NCI-H748 (cell line): ENCODE results near the gene BACH2.

Experiments
- DNase-seq: peaks from one replicate; lab custom pipeline; 2025; ENCODE audit not compliant: unreplicated experiment; lab: John Stamatoyannopoulos, UW

The BACH2 gene

DNA sequence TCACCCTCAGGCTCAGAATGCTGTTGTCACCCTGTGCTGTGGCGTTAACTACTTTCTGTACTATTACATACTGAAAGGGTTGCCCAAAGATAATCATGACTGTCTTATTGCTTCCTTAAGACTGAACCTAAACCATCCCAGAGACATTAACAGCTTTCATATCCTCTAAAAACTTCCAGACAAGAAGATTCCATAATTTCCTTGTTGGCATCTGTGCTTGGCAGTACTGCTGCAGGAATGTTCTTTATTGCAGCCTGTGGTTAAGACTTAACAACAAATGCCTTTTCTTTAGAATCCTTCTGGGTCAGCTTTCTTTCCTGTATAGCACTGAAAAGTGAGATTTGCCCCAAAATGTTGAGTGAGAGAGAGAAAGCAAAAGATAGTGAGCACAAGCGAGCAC lies 292.7 kb downstream of the BACH2 start:
- DNase-seq = no peak

- DNase-seq = no peak
Observed at GRCh38 chr6:90003069-90003795, 293.4 kb downstream of the BACH2 start.

GRCh38 chr6:90000864-90001731 lies 295.5 kb downstream of the BACH2 start:
- no peak for DNase-seq

GRCh38 chr6:89999945-90000825 lies 296.5 kb downstream of the BACH2 start:
- DNase-seq = no peak

GRCh38 chr6:89999154-89999553 lies 297.5 kb downstream of the BACH2 start:
- DNase-seq = peak; percentile 98

- DNase-seq = no peak
Observed at GRCh38 chr6:89997456-89998445, 298.9 kb downstream of the BACH2 start.

GRCh38 chr6:89993411-89993810 lies 303.2 kb downstream of the BACH2 start:
- DNase-seq = no peak

DNA sequence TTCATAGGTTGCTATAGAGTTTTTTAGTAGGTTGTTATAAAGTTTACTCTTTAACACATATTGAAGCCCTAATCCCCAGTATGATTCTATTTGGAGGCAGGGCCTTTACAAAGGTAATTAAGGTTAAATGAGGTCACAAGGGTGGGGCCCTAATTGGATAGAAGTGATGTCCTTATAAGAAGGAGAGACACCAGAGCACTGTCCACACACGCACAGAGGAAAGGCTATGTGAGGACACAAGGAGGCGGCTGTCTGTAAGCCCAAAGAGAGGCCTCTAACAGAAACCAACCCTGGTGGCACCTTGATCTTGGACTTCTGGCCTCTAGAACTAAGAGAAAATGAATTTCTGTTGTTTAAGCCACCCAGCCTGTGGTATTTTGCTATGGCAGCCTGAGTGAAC lies 303.8 kb downstream of the BACH2 start:
- DNase-seq = no peak

DNA sequence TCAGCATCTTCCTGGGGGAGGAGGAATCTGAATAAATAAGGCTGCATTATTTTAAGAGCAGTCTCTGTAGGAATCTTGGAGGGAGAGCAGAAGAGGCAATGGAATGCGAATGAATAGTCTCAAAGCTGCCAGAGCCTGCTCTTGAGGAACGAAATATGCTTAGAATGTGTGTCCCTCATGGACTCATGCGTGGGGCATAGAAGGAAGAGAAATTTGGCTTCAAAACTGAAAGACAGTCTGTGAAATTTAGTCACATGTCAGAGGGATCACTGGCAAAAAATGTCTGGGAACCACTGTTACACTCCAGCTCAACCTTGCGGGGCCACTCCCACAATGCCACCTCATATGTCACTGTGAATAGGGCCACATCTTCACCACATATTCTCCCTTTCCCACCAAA lies 306.9 kb downstream of the BACH2 start:
- no peak for DNase-seq

DNA sequence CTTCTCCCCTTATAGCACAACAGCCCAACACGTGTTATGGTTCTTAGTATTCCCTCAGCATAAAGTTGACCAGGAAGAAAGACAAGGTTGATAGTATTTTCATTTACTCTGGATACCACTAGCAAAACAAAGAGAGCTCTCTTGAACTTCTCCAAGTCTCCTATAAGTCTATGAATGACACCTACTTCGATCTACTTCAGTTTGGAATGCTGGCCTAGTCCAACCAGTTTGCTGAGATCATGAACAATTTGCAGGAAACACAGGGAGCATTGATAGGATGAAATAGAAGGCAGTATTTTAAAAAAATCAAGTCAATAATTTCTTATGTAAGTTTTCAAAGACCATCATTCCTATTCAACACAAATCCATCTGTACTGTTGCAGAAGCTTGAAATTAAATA lies 308.8 kb downstream of the BACH2 start:
- DNase-seq = no peak

DNA sequence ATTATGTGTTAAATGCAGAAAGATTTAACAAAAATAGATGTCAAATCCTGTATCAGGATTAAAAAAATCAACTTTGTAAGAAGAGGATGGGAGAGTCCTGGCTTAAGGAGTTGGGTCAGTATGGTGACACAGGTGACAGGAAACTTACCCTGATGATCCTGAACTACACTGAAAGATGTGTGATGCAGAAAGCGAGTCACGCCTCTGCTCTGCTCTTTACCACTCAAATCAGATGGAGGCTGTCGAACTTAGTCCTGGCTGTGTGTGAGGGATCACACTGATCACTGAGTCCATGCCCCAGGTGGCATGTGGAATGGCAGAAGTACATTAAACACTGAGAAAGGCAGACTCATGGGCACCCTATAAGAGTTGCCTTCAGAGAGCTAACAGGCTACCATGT lies 309.5 kb downstream of the BACH2 start:
- DNase-seq = no peak

DNA sequence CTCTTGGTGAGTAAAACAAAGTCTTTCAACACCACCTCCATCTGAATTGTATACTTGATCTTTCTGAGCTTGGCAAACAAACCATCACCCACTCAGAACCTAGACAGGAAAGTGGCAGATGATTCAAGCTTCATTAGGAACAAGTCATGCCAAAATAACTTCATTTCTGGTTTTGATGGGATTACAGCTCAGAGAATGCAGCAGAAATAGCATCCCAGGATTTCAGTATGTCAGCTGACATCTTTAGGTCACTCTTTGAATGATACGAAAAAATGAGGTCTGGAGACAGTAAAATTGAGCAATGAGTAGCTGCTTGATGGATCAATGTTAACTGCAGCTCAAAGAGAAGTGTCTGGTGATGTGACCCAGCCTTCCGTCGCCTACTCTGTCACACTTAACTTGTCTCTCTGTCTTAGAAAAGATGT lies 310.0 kb downstream of the BACH2 start:
- no peak for DNase-seq

DNA sequence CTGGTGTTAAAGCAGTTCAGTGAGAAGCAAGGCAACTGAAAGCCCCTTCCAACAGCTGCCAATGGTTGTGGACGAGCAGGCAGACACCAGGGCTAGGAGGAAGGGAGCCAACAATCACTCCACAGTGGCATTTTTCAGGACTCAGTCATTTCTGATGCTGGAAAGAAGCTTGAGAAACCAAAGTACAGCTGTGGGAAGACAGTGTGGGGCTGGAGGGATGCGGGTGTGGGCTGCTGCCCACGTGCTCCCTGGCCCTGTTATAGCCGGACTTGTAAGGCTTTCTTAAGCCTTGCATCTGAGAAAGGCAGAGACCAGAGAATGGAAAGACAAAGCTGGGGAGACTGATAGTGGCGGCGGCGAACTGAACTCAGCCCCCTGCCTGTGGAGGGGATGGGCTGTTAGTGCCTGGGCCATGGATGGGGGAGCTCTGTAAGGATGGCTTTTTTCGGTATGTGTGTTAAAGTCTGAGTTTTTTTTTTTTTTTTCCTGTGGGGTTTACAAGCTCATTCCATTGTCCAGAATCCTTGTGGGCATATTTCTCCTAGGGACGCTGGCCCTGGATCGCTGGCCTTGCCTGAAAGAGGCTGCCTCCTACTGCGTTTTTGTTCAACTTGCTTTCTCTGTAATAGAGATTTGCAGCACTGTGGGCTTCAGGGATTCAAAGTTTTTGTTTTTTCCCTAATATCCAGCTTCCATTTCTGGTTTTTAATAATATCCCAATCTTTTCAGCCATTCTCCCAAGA lies 310.7 kb downstream of the BACH2 start:
- DNase-seq = no peak

GRCh38 chr6:89984926-89985750 lies 311.5 kb downstream of the BACH2 start:
- DNase-seq = no peak

DNA sequence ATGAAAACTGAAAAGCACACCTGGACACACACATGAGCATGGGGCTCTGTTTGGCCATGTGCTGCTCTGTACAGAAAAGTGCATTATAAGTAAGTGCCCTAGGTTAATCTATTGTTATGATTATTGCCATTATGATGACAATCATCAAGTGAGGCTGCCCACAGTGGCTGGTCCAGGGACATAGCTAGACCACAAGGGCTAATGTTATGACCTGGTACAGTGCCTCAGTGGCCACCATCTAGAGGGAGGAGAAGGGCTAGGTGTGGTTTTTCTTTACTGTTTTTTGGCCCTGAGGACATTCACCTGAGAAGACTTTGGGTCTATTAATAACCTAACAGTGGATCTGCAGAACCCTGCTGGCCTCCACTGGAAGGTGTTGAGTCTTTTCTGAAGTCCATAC lies 316.3 kb downstream of the BACH2 start:
- DNase-seq = no peak

DNA sequence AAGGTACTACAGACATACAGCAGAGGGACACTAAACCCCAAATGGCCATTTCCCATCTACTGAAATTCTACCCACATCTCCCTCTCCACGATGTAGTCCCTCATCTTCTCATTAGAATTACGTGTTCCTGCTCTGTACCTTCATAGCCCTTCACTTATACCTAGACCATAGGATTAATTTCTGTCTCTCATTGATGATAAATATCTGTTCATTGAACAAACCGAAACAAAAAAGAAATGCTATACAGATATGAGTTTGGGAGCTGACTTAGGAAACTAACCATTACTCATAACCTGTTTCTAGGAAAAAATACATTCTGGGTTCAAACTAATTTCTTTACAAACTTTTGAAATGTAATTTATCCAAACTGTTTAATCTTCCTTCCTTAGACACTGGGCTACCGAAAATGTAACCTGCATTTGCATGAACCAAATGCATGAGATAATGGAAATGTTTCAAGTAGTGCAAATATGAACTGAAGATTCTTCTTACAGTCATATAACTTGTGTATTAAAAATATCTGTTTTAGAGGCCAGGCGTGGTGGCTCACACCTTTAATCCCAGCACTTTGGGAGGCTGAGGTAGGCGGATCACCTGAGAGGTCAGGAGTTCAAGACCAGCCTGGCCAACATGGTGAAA lies 317.0 kb downstream of the BACH2 start:
- DNase-seq = no peak

- no peak for DNase-seq
Observed at GRCh38 chr6:89978749-89979145, 317.9 kb downstream of the BACH2 start.
